Adrenal gland (tissue), 12 donors: ENCODE measurements around the gene GYS2. TPM values are rescaled to one million over a fixed set of nuclear protein-coding genes. Genes with fewer than 3 reads are reported as not detected.

Experiments
- DNase-seq, 7 donors: peaks; one replicate each; pipeline ENCODE4 v3.0.0-alpha.2; 2019 to 2020
- H3K27ac ChIP-seq, 5 donors: fragments of 200-600 bp; sonication (generic) in 4 of 5; 1 replicate in 3 of 5; 2 replicates in 2 of 5; pipeline versions ENCODE4 v1.5.1 to v1.8.0; 2016 to 2020; ENCODE audit warnings: mild to moderate bottlenecking in 1 of 5
- H3K27me3 ChIP-seq: fragments of 200-600 bp; 2 replicates; pipeline ENCODE4 v1.8.0; 2021
- H3K36me3 ChIP-seq, 2 donors: fragments of 200-600 bp; replicated peaks in 1 of 2; 1 replicate in 1 of 2; 2 replicates in 1 of 2; pipeline versions ENCODE4 v1.5.1 to v1.8.0; 2018 to 2022
- H3K4me1 ChIP-seq, 2 donors: fragments of 200-600 bp; replicated peaks in 1 of 2; 1 replicate in 1 of 2; 2 replicates in 1 of 2; pipeline versions ENCODE4 v1.5.1 to v1.8.0; 2018 to 2021
- H3K4me3 ChIP-seq, 4 donors: fragments of 200-600 bp; sonication (generic) in 3 of 4; one replicate each; pipeline ENCODE4 v1.5.1; 2016 to 2018
- H3K9me3 ChIP-seq, 3 donors: fragments of 200-600 bp; sonication (generic) in 1 of 3; replicated peaks in 1 of 3; 1 replicate in 2 of 3; 2 replicates in 1 of 3; pipeline versions ENCODE4 v1.5.1 to v1.8.0; 2016 to 2021
- CTCF ChIP-seq, 6 experiments: fragments of 450-650 bp in 4 of 6; fragments of 200-600 bp in 2 of 6; sonication (generic) in 1 of 6; IDR thresholded peaks; 1 replicate in 5 of 6; 2 replicates in 1 of 6; pipeline versions ENCODE4 v1.5.1 to v1.8.0; 2016 to 2021; ENCODE audit warnings: antibody characterized with exemption in 6 of 6, mild to moderate bottlenecking in 2 of 6, moderate library complexity in 1 of 6
- POLR2A ChIP-seq, 2 donors: fragments of 450-650 bp; IDR thresholded peaks; one replicate each; pipeline ENCODE4 v1.6.1; 2017; ENCODE audit warnings: antibody characterized with exemption in 2 of 2, mild to moderate bottlenecking in 2 of 2, moderate library complexity in 1 of 2
- WGBS, 4 donors: extraction: QIAGEN DNeasy Blood & Tissue Kit in 2 of 4; methylation state at CpG; one replicate each; pipeline versions ENCODE4 v1.1.5 to v1.1.7; 2013 to 2017; 5-methylcytosine and 5-hydroxymethylcytosine counted together
- intact Hi-C, 2 donors: fragments of 100-400 bp; cut with DNase I; formaldehyde crosslinking; loops; one replicate each; pipeline versions ENCODE4 v1.14.1 to v1.15.0; 2022 to 2023
- polyA plus RNA-seq, 3 donors: library from polyadenylated mRNA; stranded (reverse); fragments of 200-250 nt in 2 of 3; fragments of 350-450 nt in 1 of 3; fragmentation: Illumina TruSeq in 1 of 3; extraction: RNeasy Lipid Tissue Mini Kit (QIAGEN cat#74804) in 1 of 3; gene quantifications; one replicate each; pipeline ENCODE4 v1.2.3, GENCODE V29; 2013 to 2014
- total RNA-seq, 9 donors: library from RNA; depleted of rRNA in 4 of 9; stranded (reverse); fragments of >200 nt in 4 of 9; fragments of 120-200 nt in 1 of 9; fragmentation: NEBNext Ultra II Directional in 1 of 9; extraction: Animal tissue kit (Norgen Biotek cat#: 25700) in 1 of 9; gene quantifications; one replicate each; pipeline versions ENCODE4 v1.1.0 to v1.2.4, GENCODE V29; 2013 to 2023
- donor health status: healthy with polysubstance abuse.
- donor health status: Bipolar disorder and iron deficiency.
- donor health status: DM: yes; HTN: yes; CAD: no.
- donor health status: DM: no; HTN: no; CAD: no.
- donor health status: DM: no; HTN: no; CAD: no.
- donor health status: DM: yes; HTN: yes; CAD: no.

The GYS2 gene
- total and polyA plus RNA-seq, 12 donors: 0.05 to 0.23 (median 0.07) TPM; not detected in 7

DNA sequence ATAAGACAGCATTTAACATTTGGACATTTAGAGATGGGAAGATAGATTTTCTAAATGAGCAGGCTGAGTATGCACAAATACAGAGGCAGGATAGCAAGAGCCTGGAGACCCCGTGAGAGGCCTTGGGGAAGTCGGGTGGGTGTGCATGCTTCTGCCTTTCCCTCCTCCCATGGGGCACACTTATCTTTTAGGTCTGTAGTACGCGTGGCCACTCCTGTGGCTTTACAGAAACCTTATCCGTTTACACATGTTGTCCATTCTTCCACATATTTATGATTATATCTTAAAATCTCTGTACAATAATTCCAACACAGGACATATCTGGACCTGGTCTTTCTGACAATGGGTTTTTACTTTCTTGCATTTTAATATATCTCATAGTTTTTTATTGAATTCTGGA is 33.6 kb downstream of the GYS2 start:
- 72 to 81% (median 77%) methylated on average over 5 of the region's 5 CpGs for WGBS, 4 donors
- intact Hi-C loops: no loop called here
- no peak for TF ChIP-seq CTCF (IDR thresholded peaks at IDR 0.05)
- no peak for TF ChIP-seq POLR2A (IDR thresholded peaks at IDR 0.05)
- DNase-seq: no peak
- no peaks in the 10 kb centered on the region for H3K4me1 ChIP-seq
- H3K9me3 ChIP-seq: no peaks in the 10 kb centered on the region
- no peak overlapping the region for H3K27ac ChIP-seq
- no peaks in the 10 kb centered on the region for H3K36me3 ChIP-seq
- H3K27me3 ChIP-seq: no peaks in the 10 kb centered on the region
- no peak overlapping the region for H3K4me3 ChIP-seq

GRCh38 chr12:21568115-21568514 is 36.5 kb downstream of the GYS2 start:
- H3K27me3 ChIP-seq: no peaks in the 10 kb centered on the region
- no peak for DNase-seq
- no peaks in the 10 kb centered on the region for H3K9me3 ChIP-seq
- intact Hi-C loops: no loop called here
- no peaks in the 10 kb centered on the region for H3K36me3 ChIP-seq
- TF ChIP-seq POLR2A (IDR thresholded peaks at IDR 0.05) (no peak), CTCF (IDR thresholded peaks at IDR 0.05) (no peak)
- H3K4me1 ChIP-seq: no peaks in the 10 kb centered on the region
- 72 to 87% (median 76%) methylated on average over 4 of the region's 4 CpGs for WGBS, 4 donors
- no peak overlapping the region for H3K27ac ChIP-seq
- no peak overlapping the region for H3K4me3 ChIP-seq

DNA sequence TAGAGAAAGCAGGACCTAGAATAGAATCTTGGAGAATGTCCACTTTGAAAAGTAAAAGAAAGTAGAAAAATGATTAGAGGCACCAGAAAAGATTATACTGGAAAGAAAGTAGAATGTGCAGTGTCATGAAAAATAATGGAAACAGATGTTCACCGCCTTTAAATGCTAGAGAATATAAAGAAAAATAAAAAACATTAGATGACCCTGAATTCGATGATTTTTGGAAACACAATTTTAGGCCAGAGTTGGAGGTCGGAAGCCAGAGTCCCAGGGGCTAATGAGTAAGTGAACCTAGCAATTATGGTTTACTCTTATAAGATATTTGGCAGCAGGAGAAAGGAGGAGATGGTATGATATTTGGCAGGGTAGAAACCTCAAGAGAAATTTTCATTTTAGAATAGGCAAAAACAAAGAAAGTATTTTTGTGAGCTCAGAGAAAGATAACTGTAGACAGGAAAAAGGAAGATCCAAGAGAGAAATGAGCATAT is 37.7 kb downstream of the GYS2 start:
- H3K4me1 ChIP-seq: no peaks in the 10 kb centered on the region
- no peaks in the 10 kb centered on the region for H3K36me3 ChIP-seq
- H3K4me3 ChIP-seq: no peak overlapping the region
- intact Hi-C loops: no loop called here
- DNase-seq: no peak
- 78 to 84% (median 82%) methylated on average over 3 of the region's 3 CpGs for WGBS, 4 donors
- no peak for TF ChIP-seq CTCF (IDR thresholded peaks at IDR 0.05)
- TF ChIP-seq POLR2A (IDR thresholded peaks at IDR 0.05): no peak
- H3K9me3 ChIP-seq: no peaks in the 10 kb centered on the region
- no peaks in the 10 kb centered on the region for H3K27me3 ChIP-seq
- H3K27ac ChIP-seq: no peak overlapping the region

- TF ChIP-seq POLR2A (IDR thresholded peaks at IDR 0.05) (no peak), CTCF (IDR thresholded peaks at IDR 0.05) (no peak)
- Histone ChIP-seq H3K27ac (no peak overlapping the region), H3K27me3 (no peaks in the 10 kb centered on the region), H3K36me3 (no peaks in the 10 kb centered on the region), H3K4me1 (no peaks in the 10 kb centered on the region), H3K9me3 (no peaks in the 10 kb centered on the region), H3K4me3 (no peak overlapping the region)
- intact Hi-C loops: no loop called here
- DNase-seq: no peak
- 80 to 85% (median 85%) methylated on average over 5 of the region's 5 CpGs for WGBS, 4 donors
These were observed 38.3 kb downstream of the GYS2 start for GRCh38 chr12:21566223-21566906.
